AG09319 (cell line): ENCODE results near the gene PPIA.

Experiments
- DNase-seq: peaks from one replicate; pipeline ENCODE4 v3.0.0-alpha.2; 2010; ENCODE audit warnings: low read depth; ENCODE audit errors: extremely low read depth
- CTCF ChIP-seq: IDR thresholded peaks from 2 replicates; pipeline ENCODE4 v1.5.1; 2011; ENCODE audit warnings: low read depth, mild to moderate bottlenecking, inconsistent platforms, low read length, moderate library complexity

PPIA gene

DNA sequence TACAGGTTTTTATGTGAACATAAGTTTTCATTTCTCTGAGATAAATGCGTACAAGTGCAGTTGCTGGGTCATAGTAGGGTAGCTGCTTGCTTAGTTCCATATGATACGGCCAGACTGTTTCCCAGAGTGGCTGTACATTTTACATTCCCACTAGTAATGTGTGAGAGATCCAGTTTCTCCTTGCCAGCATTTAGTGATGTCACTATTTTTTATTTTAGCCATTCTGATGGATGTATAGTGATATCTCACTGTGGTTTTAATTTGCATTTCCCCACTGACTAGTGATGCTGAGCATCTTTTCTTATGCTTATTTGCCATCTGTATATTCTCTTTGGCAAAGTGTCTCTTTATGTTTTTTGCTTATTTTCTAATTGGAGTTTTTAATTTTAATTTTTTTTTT lies 43.7 kb upstream of the PPIA start:
- no peak for DNase-seq
- TF ChIP-seq CTCF, result no peak

GRCh38 chr7:44754802-44755697 lies 41.4 kb upstream of the PPIA start:
- no peak for TF ChIP-seq CTCF
- DNase-seq, result no peak

DNA sequence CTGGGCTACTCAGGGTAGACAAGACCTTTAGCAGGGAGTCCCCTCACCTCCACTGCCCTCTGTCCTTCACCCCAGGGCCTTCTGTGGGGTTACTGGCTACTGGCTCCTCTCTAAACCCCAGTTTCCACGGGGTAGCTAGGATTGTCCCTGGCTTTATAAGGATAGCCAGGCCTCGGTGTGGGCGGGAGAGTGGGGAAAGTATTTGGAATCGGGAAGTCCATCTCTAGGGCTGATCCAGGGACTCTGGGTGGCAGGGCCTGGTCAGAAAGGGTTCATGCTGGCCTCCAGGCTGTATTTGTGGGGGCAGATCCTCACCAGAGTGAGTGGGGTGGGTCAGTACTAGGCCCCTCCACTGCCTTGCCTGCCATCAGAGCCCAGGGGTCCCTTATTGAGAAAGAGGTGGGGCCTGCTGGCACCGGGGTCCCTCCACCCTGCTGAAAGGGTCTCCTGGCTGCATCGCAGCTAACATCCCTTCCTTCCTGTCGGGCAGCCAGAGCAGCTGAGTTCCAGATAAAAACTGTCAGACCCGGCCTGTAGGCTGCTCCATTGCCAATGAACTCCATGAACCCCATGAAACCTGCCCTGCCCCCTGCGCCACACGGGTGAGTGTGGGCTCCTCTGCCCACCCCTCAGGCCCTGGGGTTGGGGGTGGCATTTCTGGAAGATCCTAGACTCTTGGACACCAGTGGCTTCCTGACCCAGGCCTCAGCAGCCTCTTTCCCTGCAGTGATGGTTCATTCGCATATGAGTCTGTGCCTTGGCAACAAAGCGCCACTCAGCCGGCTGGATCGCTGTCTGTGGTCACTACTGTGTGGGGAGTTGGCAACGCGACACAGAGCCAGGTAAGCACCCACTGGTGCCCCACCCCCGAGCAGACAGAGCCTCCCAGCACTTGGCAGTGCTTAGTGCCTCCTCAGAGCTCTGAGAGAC lies 40.5 kb upstream of the PPIA start:
- DNase-seq, result no peak
- TF ChIP-seq CTCF, result no peak

GRCh38 chr7:44756904-44757303 lies 39.6 kb upstream of the PPIA start:
- no peak for DNase-seq

GRCh38 chr7:44757311-44757710 lies 39.2 kb upstream of the PPIA start:
- DNase-seq, result no peak
- TF ChIP-seq CTCF, result no peak

More at GRCh38 chr7:44756904-44757303, 39.6 kb upstream of the PPIA start:
- no peak for TF ChIP-seq CTCF

- DNase-seq, result no peak
- no peak for TF ChIP-seq CTCF
Observed at GRCh38 chr7:44757739-44758138, 38.7 kb upstream of the PPIA start.

DNA sequence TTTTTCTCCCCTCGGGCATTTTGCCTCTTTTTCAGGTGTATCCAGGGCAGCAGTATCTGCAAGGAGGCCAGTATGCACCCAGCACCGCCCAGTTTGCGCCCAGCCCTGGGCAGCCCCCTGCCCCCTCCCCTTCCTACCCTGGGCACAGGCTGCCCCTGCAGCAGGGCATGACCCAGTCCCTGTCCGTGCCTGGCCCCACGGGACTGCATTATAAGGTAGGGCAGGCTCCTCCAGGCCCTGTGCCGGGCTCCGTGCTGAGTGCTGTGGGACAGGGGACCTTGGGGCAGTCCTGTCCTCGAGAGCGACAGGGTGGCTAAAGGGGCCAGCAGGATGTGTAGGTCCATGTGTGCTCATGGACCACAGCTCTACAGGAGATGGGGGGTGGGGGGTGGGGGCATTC lies 37.2 kb upstream of the PPIA start:
- TF ChIP-seq CTCF, result no peak

More for the DNA sequence above, 37.2 kb upstream of the PPIA start:
- no peak for DNase-seq
